COLO829 (cell line): ENCODE results near the gene MAVS.

Source experiments
- DNase-seq: peaks from one replicate; pipeline ENCODE4 v3.0.0; 2012; ENCODE audit warnings: low spot score

The MAVS gene

DNA sequence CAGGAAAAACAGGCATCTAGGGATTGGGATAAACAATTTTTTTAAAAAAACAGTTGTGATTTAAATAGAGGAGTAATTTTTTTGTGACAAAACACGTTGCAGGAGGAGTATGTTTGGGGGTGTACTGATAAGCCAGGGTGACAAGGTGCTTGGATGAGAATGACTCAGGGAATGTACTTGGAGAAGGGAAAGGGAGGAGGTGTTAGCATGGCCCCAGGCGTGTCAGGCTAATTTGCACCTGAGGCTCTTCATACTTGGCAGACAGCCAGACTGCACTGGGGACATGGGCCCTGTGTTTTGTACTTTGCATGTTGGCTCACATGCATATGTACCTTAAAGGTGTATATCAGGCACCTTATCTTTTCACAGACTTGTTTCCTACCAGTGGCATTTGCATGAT is 65.3 kb downstream of the MAVS start:
- no peak for DNase-seq

DNA sequence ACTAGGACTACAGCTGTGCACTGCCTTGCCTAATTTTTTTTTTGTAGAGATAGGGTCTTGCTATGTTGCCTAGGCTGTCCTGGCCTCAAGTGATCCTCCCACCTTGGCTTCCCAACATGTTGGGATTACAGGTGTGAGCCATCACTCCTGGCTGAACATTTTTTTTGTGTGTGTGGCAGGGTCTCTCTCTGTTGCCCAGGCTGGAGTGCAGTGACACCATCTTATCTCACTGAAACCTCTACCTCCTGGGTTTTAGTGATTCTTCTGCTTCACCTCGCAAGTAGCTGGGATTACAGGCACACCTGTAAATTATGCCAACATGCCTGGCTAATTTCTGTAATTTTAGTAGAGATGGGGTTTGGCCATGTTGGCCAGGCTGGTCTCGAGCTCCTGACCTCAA is 67.8 kb downstream of the MAVS start:
- no peak for DNase-seq

DNA sequence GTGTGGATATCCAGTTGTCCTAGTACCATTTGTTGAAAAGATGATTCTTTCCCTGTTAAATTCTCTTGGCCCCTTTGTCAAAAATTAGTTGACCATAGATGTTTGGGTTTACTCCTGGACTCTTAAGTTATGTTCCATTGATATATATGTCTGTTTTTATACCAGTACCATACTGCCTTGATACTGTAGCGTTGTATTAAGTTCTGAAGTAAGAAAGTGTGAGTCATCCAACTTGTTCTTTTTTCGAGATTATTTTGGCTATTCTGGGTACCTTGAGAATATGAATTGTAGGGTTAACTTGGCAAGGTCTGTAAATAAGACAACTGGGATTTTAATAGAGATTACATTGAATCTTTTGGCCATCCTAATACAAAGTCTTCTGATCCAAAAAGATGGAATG is 69.1 kb downstream of the MAVS start:
- no peak for DNase-seq

DNA sequence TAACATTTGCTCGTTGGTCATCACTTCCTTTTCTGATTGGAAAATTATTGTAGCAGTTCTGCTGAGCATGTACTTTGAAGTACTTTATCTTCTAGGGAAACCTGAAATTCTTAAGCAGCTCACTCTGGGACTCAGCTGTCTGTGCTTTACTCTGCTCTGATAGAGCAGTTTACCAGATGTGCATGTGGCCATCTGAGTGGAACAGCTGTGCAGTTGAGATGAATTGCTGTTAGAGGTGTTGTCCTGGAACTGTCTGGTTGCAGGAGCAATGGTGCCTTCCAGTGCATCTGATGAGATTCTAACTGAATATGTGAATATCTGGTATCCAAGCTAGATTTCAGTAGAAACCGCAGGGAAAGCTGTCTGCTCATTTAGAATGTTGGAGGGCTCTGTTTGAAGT is 69.7 kb downstream of the MAVS start:
- DNase-seq: no peak

DNA sequence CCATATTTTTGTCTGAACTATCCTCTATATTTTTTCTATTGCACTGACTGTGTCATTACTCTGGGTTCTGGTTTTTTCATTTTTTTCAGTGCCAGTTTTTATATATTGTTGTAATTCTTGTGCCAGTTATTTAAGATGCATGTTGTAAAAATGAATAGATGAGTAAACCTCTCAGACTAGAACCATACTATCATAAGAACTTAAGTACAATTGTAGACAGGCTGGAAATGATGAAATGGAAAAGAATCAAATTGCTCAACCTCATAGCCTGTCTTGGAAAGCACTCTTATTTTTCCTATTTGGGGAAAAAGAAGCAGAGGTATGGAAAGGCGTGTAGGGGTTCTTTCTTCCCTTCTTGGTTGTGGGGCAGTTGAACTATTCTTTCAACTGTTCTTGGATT is 72.7 kb downstream of the MAVS start:
- DNase-seq: no peak

DNA sequence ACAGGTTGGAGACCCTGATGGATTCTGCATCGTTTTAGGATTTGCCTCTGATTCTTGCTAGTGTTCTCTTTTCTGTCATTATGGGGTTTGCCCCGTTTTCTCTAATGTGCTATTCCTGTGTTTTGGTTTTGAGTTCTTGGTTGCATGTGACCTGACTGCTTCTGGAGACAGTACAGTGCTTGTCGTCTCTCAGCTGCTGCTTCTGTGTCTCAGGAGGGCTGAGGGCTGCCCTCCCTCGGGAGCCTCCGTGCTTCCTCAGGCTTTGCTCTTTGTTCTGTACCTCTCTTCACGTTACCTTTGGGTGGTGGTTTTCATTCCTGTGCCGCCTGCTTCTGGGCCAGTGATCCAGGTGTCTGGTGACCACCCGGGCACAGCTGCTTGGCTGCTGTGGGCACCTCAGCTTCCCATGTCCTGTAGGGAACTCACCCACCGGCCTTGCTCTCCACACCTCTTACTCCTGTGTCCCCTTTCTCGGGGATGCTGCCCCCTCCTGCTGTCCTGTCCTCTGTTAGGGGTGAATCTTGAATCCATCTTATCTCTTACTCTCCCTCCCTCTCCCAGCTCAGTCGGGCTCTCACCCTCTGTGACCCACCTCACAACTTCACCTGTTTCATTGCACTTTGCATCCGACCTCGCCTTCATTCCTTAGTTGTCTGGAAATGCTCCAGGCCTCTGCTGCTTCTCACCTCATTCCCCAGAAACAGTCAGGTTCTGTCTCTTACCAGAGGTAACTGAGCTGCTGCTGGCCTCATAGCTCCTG is 75.8 kb downstream of the MAVS start:
- peak; percentile 39 for DNase-seq

DNA sequence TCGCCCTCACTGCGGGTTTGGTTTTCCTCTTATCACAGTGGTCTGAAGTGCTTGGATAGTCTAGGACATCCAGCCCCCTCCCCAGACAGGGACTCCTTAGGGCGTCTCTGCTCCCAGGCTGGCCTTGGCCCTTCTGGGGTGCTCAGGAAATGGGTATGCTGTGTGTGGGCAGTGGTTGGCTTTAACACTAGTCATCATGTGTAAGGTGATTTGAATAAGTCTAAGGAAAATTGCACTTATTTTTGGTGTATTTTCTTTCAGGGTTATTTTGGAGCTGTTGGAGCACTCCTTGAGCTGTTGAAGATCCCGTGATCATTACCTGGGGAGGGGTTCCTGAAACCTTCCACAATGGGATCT is 76.3 kb downstream of the MAVS start:
- no peak for DNase-seq

DNA sequence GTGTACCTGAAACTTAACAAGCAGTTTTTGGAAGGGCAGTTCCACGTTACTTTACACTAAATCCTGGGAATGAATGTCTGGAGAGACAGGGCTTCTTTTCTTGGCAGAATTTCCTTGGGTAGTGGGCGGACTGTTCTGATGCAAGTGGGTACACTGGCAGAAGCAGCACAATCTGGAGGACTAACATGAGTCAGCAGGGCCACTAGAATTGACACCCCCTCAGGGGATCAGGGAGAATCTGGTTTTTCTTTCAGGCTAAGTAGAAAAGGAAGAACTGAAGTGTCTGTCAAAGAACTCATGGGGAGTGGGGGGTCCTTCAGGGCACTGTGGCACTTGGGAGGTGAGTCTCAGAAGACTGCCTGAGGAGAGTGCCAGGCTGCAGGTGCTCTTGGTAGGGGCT is 77.2 kb downstream of the MAVS start:
- DNase-seq: peak; percentile 65

DNA sequence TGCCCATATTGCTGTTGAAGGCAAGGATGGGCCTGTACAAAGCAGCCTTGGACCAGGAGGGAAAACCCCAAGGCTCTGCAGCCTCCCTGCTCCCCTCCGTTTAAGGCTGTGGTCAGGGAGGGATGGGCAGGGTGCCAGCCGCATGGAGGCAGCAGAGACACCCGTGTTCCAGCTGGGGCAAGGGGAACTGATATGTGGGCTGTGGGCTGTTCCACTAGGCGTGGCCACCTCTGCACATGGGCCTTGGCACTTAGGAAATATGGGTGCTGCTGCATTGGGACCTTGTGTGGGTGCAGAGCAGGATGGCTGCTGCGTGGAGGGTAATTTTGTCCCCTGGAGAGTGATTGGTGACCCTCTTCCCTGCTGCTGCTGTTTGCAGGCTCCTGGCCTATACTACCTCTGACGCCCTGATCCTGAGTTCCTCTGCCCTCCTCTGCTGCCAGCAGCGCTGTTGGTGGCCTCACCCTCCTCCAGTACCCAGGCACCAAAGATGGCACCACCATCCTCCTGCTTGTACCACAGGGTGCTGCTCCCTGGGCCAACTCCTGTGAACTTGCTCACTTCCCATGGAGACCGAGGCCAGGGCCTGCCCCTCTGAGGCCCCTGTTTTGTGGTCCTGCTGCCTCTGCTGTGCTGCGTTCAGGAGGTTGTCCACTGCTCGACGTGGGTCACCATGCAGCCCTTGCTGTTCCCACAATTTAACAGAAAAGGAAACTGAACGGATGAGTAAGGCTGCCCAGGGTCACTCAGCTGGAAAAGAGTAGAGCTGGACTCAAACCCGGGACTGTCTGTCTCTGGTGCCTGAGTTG is 77.9 kb downstream of the MAVS start:
- DNase-seq: no peak

DNA sequence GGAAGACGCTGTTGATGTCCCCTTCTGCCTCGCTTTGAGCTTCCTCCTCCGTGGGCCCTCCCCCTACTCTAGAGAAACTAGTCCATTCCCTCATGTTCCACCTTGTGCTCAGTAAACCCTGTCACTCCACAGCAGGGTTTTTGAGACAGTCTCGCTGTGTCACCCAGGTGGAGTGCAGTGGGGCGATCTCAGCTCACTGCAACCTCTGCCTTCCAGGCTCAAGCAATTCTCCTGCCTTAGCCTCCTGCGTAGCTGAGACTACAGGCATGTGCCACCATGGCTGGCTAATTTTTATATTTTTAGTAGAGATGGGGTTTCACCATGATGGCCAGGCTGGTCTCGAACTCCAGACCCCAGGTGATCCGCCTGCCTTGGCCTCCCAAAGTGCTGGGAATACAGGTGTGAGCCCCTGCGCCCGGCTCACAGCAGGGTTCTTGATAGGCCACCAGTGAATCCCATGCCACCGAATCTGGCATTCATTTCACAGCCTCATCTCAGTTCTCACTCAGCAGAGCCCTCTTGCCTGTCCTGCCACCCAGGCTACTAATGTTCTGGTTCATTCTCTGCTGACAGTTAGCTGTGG is 78.6 kb downstream of the MAVS start:
- DNase-seq: no peak
